ENCODE data around the gene ZDHHC11B. TPM values are rescaled to one million over a fixed set of nuclear protein-coding genes. Genes with fewer than 3 reads are reported as not detected.

The ZDHHC11B gene
- total and polyA plus RNA-seq, 2 of the 13 experiments (the other 11 are each of a cell fraction or from before 2014, with no cell fraction given) = 0.11 to 0.12 TPM

- TF ChIP-seq ZNF556 (CRISPR knock-in tag; IDR thresholded peaks at IDR 0.05; ENCODE audit: borderline replicate concordance) (no peak), SMYD3 (CRISPR knock-in tag; IDR thresholded peaks at IDR 0.05) (no peak), MIER2 (CRISPR knock-in tag; IDR thresholded peaks at IDR 0.05) (no peak), ZNF121 (CRISPR knock-in tag; IDR thresholded peaks at IDR 0.05) (no peak), ZNF281 (CRISPR knock-in tag; IDR thresholded peaks at IDR 0.05; ENCODE audit: borderline replicate concordance) (no peak), NFRKB (IDR thresholded peaks at IDR 0.05) (no peak), IKZF1 (IDR thresholded peaks at IDR 0.05) (no peak), SRY (CRISPR knock-in tag; IDR thresholded peaks at IDR 0.05) (no peak), PHF20 (CRISPR knock-in tag; IDR thresholded peaks at IDR 0.05) (no peak), RNF2 (conservative IDR thresholded peaks at IDR 0.05; ENCODE audit: low read depth) (peak; percentile 22; the same call in 1 of the 2 replicates), GATAD2A (CRISPR knock-in tag; IDR thresholded peaks at IDR 0.05) (no peak), CREM (IDR thresholded peaks at IDR 0.05) (no peak), CREM (CRISPR knock-in tag; IDR thresholded peaks at IDR 0.05) (no peak), ZIK1 (CRISPR knock-in tag; IDR thresholded peaks at IDR 0.05; ENCODE audit: borderline replicate concordance, low read depth) (no peak), ZNF574 (CRISPR knock-in tag; IDR thresholded peaks at IDR 0.05) (peak; percentile 44; the same call in 1 of the 2 replicates), ZNF687 (CRISPR knock-in tag; IDR thresholded peaks at IDR 0.05) (peak; percentile 69), EZH2 (conservative IDR thresholded peaks at IDR 0.05; ENCODE audit: low read depth, low read length) (no peak), ZFX (CRISPR knock-in tag; IDR thresholded peaks at IDR 0.05; ENCODE audit: low read depth) (peak; percentile 58), TAF15 (IDR thresholded peaks at IDR 0.05; ENCODE audit: low read depth, low read length, poor library complexity, severe bottlenecking) (no peak), ZNF672 (CRISPR knock-in tag; IDR thresholded peaks at IDR 0.05) (no peak), JARID2 (CRISPR knock-in tag; IDR thresholded peaks at IDR 0.05; ENCODE audit: insufficient replicate concordance) (no peak)
Observed at GRCh38 chr5:671459-672328, 112.8 kb downstream of the ZDHHC11B start (continued).
